ENCODE data around the gene MIDN.

GRCh38 chr19:1219786-1220476 is 28.5 kb upstream of the MIDN start:
- TF ChIP-seq CTCF (IDR thresholded peaks at IDR 0.05 in 4 of 5, conservative IDR thresholded peaks at IDR 0.05 in 1 of 5), result no peak
- TF ChIP-seq POLR2A (IDR thresholded peaks at IDR 0.05), result no peak
